ENCODE measurements around the gene HTR1D.

Gene HTR1D

GRCh38 chr1:23221107-23221506 is 3.8 kb upstream of the HTR1D start:
- no peaks in the 10 kb centered on the region for H3K36me3 ChIP-seq
- DNase-seq = no peak
- TF ChIP-seq CTCF (IDR thresholded peaks at IDR 0.05; ENCODE audit: low read depth, low read length) = no peak
- H3K9me3 ChIP-seq = no peaks in the 10 kb centered on the region
- no peak overlapping the region for H3K4me3 ChIP-seq (ENCODE audit: low read depth, low read length)
- H3K27me3 ChIP-seq = peaks cover 21% of the 10 kb centered on the region
- H3K4me1 ChIP-seq = peaks cover 5% of the 10 kb centered on the region

GRCh38 chr1:23216771-23217420 is 406 bp downstream of the HTR1D start:
- peak overlapping the region; percentile 31; the same call in 1 of the 2 replicates for H3K4me3 ChIP-seq (ENCODE audit: low read depth, low read length)
- H3K4me1 ChIP-seq = no peaks in the 10 kb centered on the region
- H3K9me3 ChIP-seq = no peaks in the 10 kb centered on the region
- DNase-seq = peak; percentile 21
- H3K36me3 ChIP-seq = no peaks in the 10 kb centered on the region
- TF ChIP-seq CTCF (IDR thresholded peaks at IDR 0.05; ENCODE audit: low read depth, low read length) = peak; percentile 39
- H3K27me3 ChIP-seq = peaks cover 21% of the 10 kb centered on the region

- no peak for TF ChIP-seq CTCF (IDR thresholded peaks at IDR 0.05; ENCODE audit: low read depth, low read length)
- no peaks in the 10 kb centered on the region for H3K4me1 ChIP-seq
- DNase-seq = no peak
- H3K36me3 ChIP-seq = no peaks in the 10 kb centered on the region
- peaks cover 21% of the 10 kb centered on the region for H3K27me3 ChIP-seq
- H3K4me3 ChIP-seq (ENCODE audit: low read depth, low read length) = no peak overlapping the region
- H3K9me3 ChIP-seq = no peaks in the 10 kb centered on the region
Measured at GRCh38 chr1:23215751-23216449, 1.4 kb downstream of the HTR1D start.

- no peaks in the 10 kb centered on the region for H3K4me1 ChIP-seq
- no peak for TF ChIP-seq CTCF (IDR thresholded peaks at IDR 0.05; ENCODE audit: low read depth, low read length)
- no peak overlapping the region for H3K4me3 ChIP-seq (ENCODE audit: low read depth, low read length)
- no peaks in the 10 kb centered on the region for H3K36me3 ChIP-seq
- peaks cover 21% of the 10 kb centered on the region for H3K27me3 ChIP-seq
- no peak for DNase-seq
- no peaks in the 10 kb centered on the region for H3K9me3 ChIP-seq
Measured at GRCh38 chr1:23215291-23215690, 2.0 kb downstream of the HTR1D start.

GRCh38 chr1:23214640-23215039 is 2.7 kb downstream of the HTR1D start:
- Histone ChIP-seq H3K4me3 (ENCODE audit: low read depth, low read length) (no peak overlapping the region), H3K36me3 (no peaks in the 10 kb centered on the region), H3K9me3 (no peaks in the 10 kb centered on the region), H3K4me1 (no peaks in the 10 kb centered on the region), H3K27me3 (peaks cover 21% of the 10 kb centered on the region)
- no peak for TF ChIP-seq CTCF (IDR thresholded peaks at IDR 0.05; ENCODE audit: low read depth, low read length)
- no peak for DNase-seq

GRCh38 chr1:23211955-23212354 is 5.3 kb downstream of the HTR1D start:
- no peak for DNase-seq
- Histone ChIP-seq H3K9me3 (no peaks in the 10 kb centered on the region), H3K4me3 (ENCODE audit: low read depth, low read length) (no peak overlapping the region), H3K36me3 (no peaks in the 10 kb centered on the region), H3K27me3 (peaks cover 8% of the 10 kb centered on the region), H3K4me1 (no peaks in the 10 kb centered on the region)
- no peak for TF ChIP-seq CTCF (IDR thresholded peaks at IDR 0.05; ENCODE audit: low read depth, low read length)

Data from BE2C (cell line).